ENCODE results near the gene SP5. TPM values are rescaled to one million over a fixed set of nuclear protein-coding genes. Genes with fewer than 3 reads are reported as not detected.

The SP5 gene
- total RNA-seq, 1 experiment from 2014 or later, result 1.7 TPM

DNA sequence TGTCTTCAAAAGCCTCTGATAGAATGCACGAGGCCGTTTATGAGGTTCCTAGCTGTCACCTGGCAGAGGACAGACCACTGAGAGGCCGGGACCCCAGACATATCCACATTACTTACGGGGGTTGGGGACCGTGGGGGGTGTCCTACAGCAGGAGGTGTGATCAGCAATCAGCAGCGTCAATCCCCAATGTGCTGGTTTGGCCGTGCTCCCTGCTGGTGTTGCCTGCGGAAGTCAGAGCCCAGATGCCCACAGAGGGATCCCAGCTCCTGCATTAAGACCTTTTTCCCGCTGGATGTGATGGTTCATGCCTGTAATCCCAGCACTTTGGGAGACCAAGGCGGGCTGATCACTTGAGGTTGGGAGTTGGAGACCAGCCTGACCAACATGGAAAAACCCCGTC lies 20.8 kb upstream of the SP5 start:
- Mint-ChIP-seq H3K9me3 (no peaks in the 10 kb centered on the region), H3K36me3 (no peaks in the 10 kb centered on the region), H3K4me3 (no peak overlapping the region), H3K4me1 (peaks cover 28% of the 10 kb centered on the region), H3K27ac (no peak overlapping the region), H3K27me3 (ENCODE audit: low read depth) (no peaks in the 10 kb centered on the region)
- ATAC-seq (no peak), DNase-seq (ENCODE audit: low spot score) (no peak)
- no peak for TF ChIP-seq NR2C2 (CRISPR knock-in tag; IDR thresholded peaks at IDR 0.05)
- ChIA-PET CTCF (interaction anchor here (1.3 kb wide), 1 partner anchor 121 kb away, joined by 3 read pairs; no protein-coding TSS in a partner anchor), POLR2A (no interaction called here)

- Mint-ChIP-seq H3K36me3 (no peaks in the 10 kb centered on the region), H3K4me1 (peaks cover 25% of the 10 kb centered on the region), H3K9me3 (no peaks in the 10 kb centered on the region), H3K27ac (no peak overlapping the region), H3K4me3 (no peak overlapping the region), H3K27me3 (ENCODE audit: low read depth) (no peaks in the 10 kb centered on the region)
- ChIA-PET POLR2A (interaction anchor here (0.6 kb wide), 1 partner anchor 126 kb away, joined by 6 read pairs; no protein-coding TSS in a partner anchor), CTCF (interaction anchor here (0.7 to 1.3 kb wide), 4 partner anchors 120 to 287 kb away, joined by 3 to 4 read pairs (median 3); no protein-coding TSS in a partner anchor)
- ATAC-seq (no peak), DNase-seq (ENCODE audit: low spot score) (no peak)
- TF ChIP-seq, protein P1, sequence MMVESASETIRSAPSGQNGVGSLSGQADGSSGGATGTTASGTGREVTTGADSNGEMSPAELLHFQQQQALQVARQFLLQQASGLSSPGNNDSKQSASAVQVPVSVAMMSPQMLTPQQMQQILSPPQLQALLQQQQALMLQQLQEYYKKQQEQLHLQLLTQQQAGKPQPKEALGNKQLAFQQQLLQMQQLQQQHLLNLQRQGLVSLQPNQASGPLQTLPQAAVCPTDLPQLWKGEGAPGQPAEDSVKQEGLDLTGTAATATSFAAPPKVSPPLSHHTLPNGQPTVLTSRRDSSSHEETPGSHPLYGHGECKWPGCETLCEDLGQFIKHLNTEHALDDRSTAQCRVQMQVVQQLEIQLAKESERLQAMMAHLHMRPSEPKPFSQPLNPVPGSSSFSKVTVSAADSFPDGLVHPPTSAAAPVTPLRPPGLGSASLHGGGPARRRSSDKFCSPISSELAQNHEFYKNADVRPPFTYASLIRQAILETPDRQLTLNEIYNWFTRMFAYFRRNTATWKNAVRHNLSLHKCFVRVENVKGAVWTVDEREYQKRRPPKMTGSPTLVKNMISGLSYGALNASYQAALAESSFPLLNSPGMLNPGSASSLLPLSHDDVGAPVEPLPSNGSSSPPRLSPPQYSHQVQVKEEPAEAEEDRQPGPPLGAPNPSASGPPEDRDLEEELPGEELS (CRISPR knock-in tag; IDR thresholded peaks at IDR 0.05), result no peak
- no peak for TF ChIP-seq STAT6 (CRISPR knock-in tag; conservative IDR thresholded peaks at IDR 0.05; ENCODE audit: low read depth)
- no peak for TF ChIP-seq IRF1 (CRISPR knock-in tag; IDR thresholded peaks at IDR 0.05)
- TF ChIP-seq, protein P2, sequence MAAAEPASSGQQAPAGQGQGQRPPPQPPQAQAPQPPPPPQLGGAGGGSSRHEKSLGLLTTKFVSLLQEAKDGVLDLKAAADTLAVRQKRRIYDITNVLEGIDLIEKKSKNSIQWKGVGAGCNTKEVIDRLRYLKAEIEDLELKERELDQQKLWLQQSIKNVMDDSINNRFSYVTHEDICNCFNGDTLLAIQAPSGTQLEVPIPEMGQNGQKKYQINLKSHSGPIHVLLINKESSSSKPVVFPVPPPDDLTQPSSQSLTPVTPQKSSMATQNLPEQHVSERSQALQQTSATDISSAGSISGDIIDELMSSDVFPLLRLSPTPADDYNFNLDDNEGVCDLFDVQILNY (CRISPR knock-in tag; IDR thresholded peaks at IDR 0.05), result no peak
- TF ChIP-seq SMAD3 (CRISPR knock-in tag; IDR thresholded peaks at IDR 0.05; ENCODE audit: borderline replicate concordance), result no peak
- no peak for TF ChIP-seq USF1 (CRISPR knock-in tag; IDR thresholded peaks at IDR 0.05)
- TF ChIP-seq TEAD1 (CRISPR knock-in tag; IDR thresholded peaks at IDR 0.05), result no peak
- no peak for TF ChIP-seq ZNF532 (CRISPR knock-in tag; IDR thresholded peaks at IDR 0.05; ENCODE audit: borderline replicate concordance)
- no peak for TF ChIP-seq USF2 (CRISPR knock-in tag; IDR thresholded peaks at IDR 0.05)
- TF ChIP-seq SOX15 (CRISPR knock-in tag; IDR thresholded peaks at IDR 0.05), result no peak
- no peak for TF ChIP-seq CREM (CRISPR knock-in tag; IDR thresholded peaks at IDR 0.05)
Measured at GRCh38 chr2:170695521-170696410, 19.4 kb upstream of the SP5 start.

Measured in WTC11 (cell line).